SU-DHL-6 (cell line): ENCODE data around the gene PDCD1.

Experiments
- H2AFZ ChIP-seq: fragments of 200-600 bp; sonication (generic); 2 replicates; pipeline ENCODE4 v1.6.1; 2014; ENCODE audit warnings: low read depth, mild to moderate bottlenecking, moderate library complexity, mixed read lengths, antibody characterized with exemption, low read length; ENCODE audit not compliant: severe bottlenecking
- H3F3A ChIP-seq: fragments of 200-600 bp; shearing (Covaris generic); 2 replicates; pipeline ENCODE4 v1.6.0; 2016; ENCODE audit warnings: antibody characterized with exemption, mild to moderate bottlenecking; ENCODE audit not compliant: insufficient read depth
- H3K27ac ChIP-seq: fragments of 200-600 bp; sonication (generic); 2 replicates; pipeline ENCODE4 v1.5.1; 2016; ENCODE audit warnings: low read depth, mild to moderate bottlenecking, low read length, moderate library complexity, mixed read lengths
- H3K27me3 ChIP-seq: fragments of 200-600 bp; sonication (generic), shearing (Covaris generic); 2 replicates; pipeline ENCODE4 v1.6.0; 2014; ENCODE audit warnings: mild to moderate bottlenecking, low read length
- H3K36me3 ChIP-seq: fragments of 200-600 bp; sonication (generic); 2 replicates; pipeline ENCODE4 v1.6.1; 2014; ENCODE audit warnings: mild to moderate bottlenecking, low read length, mixed read lengths
- H3K4me2 ChIP-seq: fragments of 300-600, 200-600 bp; shearing (Covaris generic), sonication (generic); 2 replicates; pipeline ENCODE4 v1.6.0; 2014; ENCODE audit warnings: low read length, low read depth, mild to moderate bottlenecking; ENCODE audit not compliant: poor library complexity, severe bottlenecking
- H3K4me3 ChIP-seq: fragments of 200-600 bp; sonication (generic); 2 replicates; pipeline ENCODE4 v1.5.1; 2014; ENCODE audit warnings: antibody characterized with exemption, low read length, mild to moderate bottlenecking, mixed read lengths; ENCODE audit not compliant: insufficient read depth, poor library complexity, severe bottlenecking
- H3K79me2 ChIP-seq: fragments of 200-600 bp; sonication (generic); 2 replicates; pipeline ENCODE4 v1.6.1; 2014; ENCODE audit warnings: mild to moderate bottlenecking, low read length, moderate library complexity; ENCODE audit not compliant: insufficient read depth
- H3K9ac ChIP-seq: fragments of 200-600 bp; sonication (generic); 2 replicates; pipeline ENCODE4 v1.7.0; 2014; ENCODE audit warnings: mild to moderate bottlenecking, low read length
- H3K9me2 ChIP-seq: fragments of 200-600 bp; sonication (generic); replicated peaks from 2 replicates; pipeline ENCODE4 v1.6.1; 2014; ENCODE audit warnings: low read length; ENCODE audit not compliant: insufficient read depth
- H3K9me3 ChIP-seq: fragments of 200-600 bp; sonication (generic); 2 replicates; pipeline ENCODE4 v1.6.1; 2014; ENCODE audit warnings: low read length, mixed read lengths; ENCODE audit not compliant: insufficient read depth
- H4K20me1 ChIP-seq: fragments of 200-600 bp; sonication (generic); 2 replicates; pipeline ENCODE4 v1.6.1; 2014; ENCODE audit warnings: low read depth, mild to moderate bottlenecking, antibody characterized with exemption, low read length, moderate library complexity, mixed read lengths
- CTCF ChIP-seq: fragments of 200-600 bp; sonication (generic); IDR thresholded peaks from one replicate; pipeline ENCODE4 v1.5.1; 2017; ENCODE audit warnings: antibody characterized with exemption, mild to moderate bottlenecking, low read length, moderate library complexity; ENCODE audit not compliant: insufficient read depth, poor library complexity, severe bottlenecking
- EZH2phosphoT487 ChIP-seq: fragments of 200-600 bp; sonication (generic), shearing (Covaris generic); conservative IDR thresholded peaks from 2 replicates; pipeline ENCODE4 v1.6.1; 2018; ENCODE audit warnings: mild to moderate bottlenecking, antibody characterized with exemption, low read length, moderate library complexity, mixed read lengths

Gene PDCD1

GRCh38 chr2:241870081-241870541, 11.4 kb upstream of the PDCD1 start:
- no peaks in the 10 kb centered on the region for H3K79me2 ChIP-seq
- H3K9me3 ChIP-seq: peaks cover 2% of the 10 kb centered on the region; the same call in 1 of the 2 replicates
- peaks cover 7% of the 10 kb centered on the region; the same call in 1 of the 2 replicates for H3F3A ChIP-seq
- H2AFZ ChIP-seq: no peak overlapping the region
- H3K36me3 ChIP-seq: no peaks in the 10 kb centered on the region
- H3K4me3 ChIP-seq: no peak overlapping the region
- no peaks in the 10 kb centered on the region for H4K20me1 ChIP-seq
- no peaks in the 10 kb centered on the region for H3K9me2 ChIP-seq
- H3K4me2 ChIP-seq: no peak overlapping the region
- H3K27me3 ChIP-seq: no peaks in the 10 kb centered on the region
- TF ChIP-seq EZH2phosphoT487: no peak
- no peak for TF ChIP-seq CTCF
- H3K27ac ChIP-seq: no peak overlapping the region
- H3K9ac ChIP-seq: no peak overlapping the region

GRCh38 chr2:241869087-241869961, 10.6 kb upstream of the PDCD1 start, which contains the start of gene RTP5:
TSS of gene RTP5 (plus strand) at chr2:241869729. CDS start at chr2:241869757, 28 bp downstream.
- Histone ChIP-seq H3K27me3 (no peaks in the 10 kb centered on the region), H3K4me2 (no peak within 1 kb of the TSS), H3K9ac (no peak within 1 kb of the TSS)

GRCh38 chr2:241868661-241869081, 10.0 kb upstream of the PDCD1 start:
- Histone ChIP-seq H3K9ac (no peak overlapping the region), H3K79me2 (no peaks in the 10 kb centered on the region), H3K9me3 (peaks cover 13% of the 10 kb centered on the region; the same call in 1 of the 2 replicates), H3F3A (peaks cover 7% of the 10 kb centered on the region; the same call in 1 of the 2 replicates), H3K4me3 (no peak overlapping the region), H3K36me3 (no peaks in the 10 kb centered on the region), H3K27ac (no peak overlapping the region), H2AFZ (no peak overlapping the region), H3K4me2 (no peak overlapping the region), H4K20me1 (no peaks in the 10 kb centered on the region), H3K9me2 (no peaks in the 10 kb centered on the region), H3K27me3 (no peaks in the 10 kb centered on the region)
- TF ChIP-seq CTCF (no peak), EZH2phosphoT487 (no peak)

More at GRCh38 chr2:241869087-241869961, 10.6 kb upstream of the PDCD1 start, which contains the start of gene RTP5:
- H3K4me3 ChIP-seq: no peak within 1 kb of the TSS
- no peak within 1 kb of the TSS for H2AFZ ChIP-seq
- peaks cover 10% of the 10 kb centered on the region; the same call in 1 of the 2 replicates for H3K9me3 ChIP-seq
- H3K27ac ChIP-seq: no peak within 1 kb of the TSS
- no peaks in the 10 kb centered on the region for H3K9me2 ChIP-seq
- peaks cover 7% of the 10 kb centered on the region; the same call in 1 of the 2 replicates for H3F3A ChIP-seq
- no peaks in the 10 kb centered on the region for H4K20me1 ChIP-seq
- H3K36me3 ChIP-seq: no peaks in the 10 kb centered on the region
- H3K79me2 ChIP-seq: no peaks in the 10 kb centered on the region
- no peak for TF ChIP-seq EZH2phosphoT487
- TF ChIP-seq CTCF: no peak
